ENCODE measurements around the gene NAALAD2. TPM values are rescaled to one million over a fixed set of nuclear protein-coding genes. Genes with fewer than 3 reads are reported as not detected.
"Not testable (repeated sequence)": the region's sequence is repeated elsewhere in the genome, so short reads cannot be mapped to it uniquely, and the experiment has no call there.

Gene NAALAD2
- total RNA-seq, 2 donors from 2014 or later: not detected

- DNase-seq (no peak), ATAC-seq (peak; percentile 75)
- Mint-ChIP-seq H3K27ac (peak overlapping the region; percentile 60), H3K27me3 (no peaks in the 10 kb centered on the region), H3K36me3 (ENCODE audit: low read depth) (peaks cover 19% of the 10 kb centered on the region), H3K4me3 (no peak overlapping the region), H3K4me1 (peaks cover 22% of the 10 kb centered on the region)
- no peaks in the 10 kb centered on the region for H3K9me3 ChIP-seq (ENCODE audit: control insufficient read depth, low read length, poor library complexity, severe bottlenecking)
Observed at GRCh38 chr11:90204832-90205646, 70.6 kb downstream of the NAALAD2 start.

- H3K36me3 Mint-ChIP-seq (ENCODE audit: low read depth): peaks cover 17% of the 10 kb centered on the region
- H3K27ac Mint-ChIP-seq: peak overlapping the region; percentile 75
- not testable (repeated sequence) for ATAC-seq; DNase-seq; H3K9me3 ChIP-seq (ENCODE audit: control insufficient read depth, low read length, poor library complexity, severe bottlenecking); H3K4me3 Mint-ChIP-seq; H3K27me3 Mint-ChIP-seq
- H3K4me1 Mint-ChIP-seq: peaks cover 20% of the 10 kb centered on the region
Observed at GRCh38 chr11:90207992-90208391, 73.5 kb downstream of the NAALAD2 start.

- H3K36me3 Mint-ChIP-seq (ENCODE audit: low read depth): peaks cover 17% of the 10 kb centered on the region
Observed at GRCh38 chr11:90208857-90209256, 74.4 kb downstream of the NAALAD2 start.

GRCh38 chr11:90213322-90213721 lies 78.9 kb downstream of the NAALAD2 start:
- Mint-ChIP-seq H3K4me1 (peaks cover 25% of the 10 kb centered on the region), H3K27me3 (no peaks in the 10 kb centered on the region), H3K4me3 (no peak overlapping the region), H3K27ac (no peak overlapping the region), H3K36me3 (ENCODE audit: low read depth) (peaks cover 19% of the 10 kb centered on the region)
- ATAC-seq (no peak), DNase-seq (no peak)
- no peaks in the 10 kb centered on the region for H3K9me3 ChIP-seq (ENCODE audit: control insufficient read depth, low read length, poor library complexity, severe bottlenecking)

More at GRCh38 chr11:90208857-90209256, 74.4 kb downstream of the NAALAD2 start:
- H3K27ac Mint-ChIP-seq: peak overlapping the region; percentile 75
- ATAC-seq: no peak
- no peaks in the 10 kb centered on the region for H3K27me3 Mint-ChIP-seq
- peaks cover 23% of the 10 kb centered on the region for H3K4me1 Mint-ChIP-seq
- peak overlapping the region; percentile 28 for H3K4me3 Mint-ChIP-seq
- no peak for DNase-seq
- H3K9me3 ChIP-seq (ENCODE audit: control insufficient read depth, low read length, poor library complexity, severe bottlenecking): no peaks in the 10 kb centered on the region

- peak overlapping the region; percentile 79 for H3K27ac Mint-ChIP-seq
- ATAC-seq: no peak
- peak overlapping the region; percentile 21 for H3K4me3 Mint-ChIP-seq
- peaks cover 7% of the 10 kb centered on the region for H3K36me3 Mint-ChIP-seq (ENCODE audit: low read depth)
- no peak for DNase-seq
- no peaks in the 10 kb centered on the region for H3K9me3 ChIP-seq (ENCODE audit: control insufficient read depth, low read length, poor library complexity, severe bottlenecking)
- H3K27me3 Mint-ChIP-seq: no peaks in the 10 kb centered on the region
- peaks cover 35% of the 10 kb centered on the region for H3K4me1 Mint-ChIP-seq
Observed at GRCh38 chr11:90216611-90217010, 82.1 kb downstream of the NAALAD2 start.

- Mint-ChIP-seq H3K4me1 (peaks cover 38% of the 10 kb centered on the region), H3K36me3 (ENCODE audit: low read depth) (peaks cover 12% of the 10 kb centered on the region), H3K4me3 (no peak overlapping the region), H3K27ac (no peak overlapping the region), H3K27me3 (no peaks in the 10 kb centered on the region)
- no peak for ATAC-seq
- no peak for DNase-seq
- no peaks in the 10 kb centered on the region for H3K9me3 ChIP-seq (ENCODE audit: control insufficient read depth, low read length, poor library complexity, severe bottlenecking)
Observed at GRCh38 chr11:90218606-90219005, 84.1 kb downstream of the NAALAD2 start.

GRCh38 chr11:90219438-90219837 lies 85.0 kb downstream of the NAALAD2 start:
- DNase-seq: no peak
- H3K27ac Mint-ChIP-seq: peak overlapping the region; percentile 2
- H3K36me3 Mint-ChIP-seq (ENCODE audit: low read depth): peaks cover 12% of the 10 kb centered on the region
- no peak overlapping the region for H3K4me3 Mint-ChIP-seq
- H3K27me3 Mint-ChIP-seq: no peaks in the 10 kb centered on the region
- no peak for ATAC-seq
- no peaks in the 10 kb centered on the region for H3K9me3 ChIP-seq (ENCODE audit: control insufficient read depth, low read length, poor library complexity, severe bottlenecking)
- H3K4me1 Mint-ChIP-seq: peaks cover 41% of the 10 kb centered on the region

GRCh38 chr11:90220391-90220790 lies 85.9 kb downstream of the NAALAD2 start:
- Mint-ChIP-seq H3K36me3 (ENCODE audit: low read depth) (peaks cover 12% of the 10 kb centered on the region), H3K27me3 (no peaks in the 10 kb centered on the region), H3K27ac (peak overlapping the region; percentile 93), H3K4me3 (peak overlapping the region; percentile 67), H3K4me1 (peaks cover 41% of the 10 kb centered on the region)
- DNase-seq: no peak
- H3K9me3 ChIP-seq (ENCODE audit: control insufficient read depth, low read length, poor library complexity, severe bottlenecking): no peaks in the 10 kb centered on the region
- no peak for ATAC-seq

GRCh38 chr11:90221803-90222458 lies 87.5 kb downstream of the NAALAD2 start:
- H3K9me3 ChIP-seq (ENCODE audit: control insufficient read depth, low read length, poor library complexity, severe bottlenecking): no peaks in the 10 kb centered on the region
- H3K4me1 Mint-ChIP-seq: peaks cover 37% of the 10 kb centered on the region
- peak overlapping the region; percentile 93 for H3K27ac Mint-ChIP-seq
- H3K36me3 Mint-ChIP-seq (ENCODE audit: low read depth): peaks cover 7% of the 10 kb centered on the region
- peak overlapping the region; percentile 98 for H3K4me3 Mint-ChIP-seq
- DNase-seq (no peak), ATAC-seq (no peak)
- H3K27me3 Mint-ChIP-seq: no peaks in the 10 kb centered on the region

GRCh38 chr11:90222459-90223247 lies 88.2 kb downstream of the NAALAD2 start, which contains the start of gene CHORDC1:
Gene CHORDC1, minus strand, starts transcription at chr11:90223049. Its CDS starts 95 bp downstream, at chr11:90222954.
- peak within 1 kb of the TSS; percentile 98 for H3K4me3 Mint-ChIP-seq
- H3K27me3 Mint-ChIP-seq: no peaks in the 10 kb centered on the region
- ATAC-seq: peak; percentile 88
- H3K4me1 Mint-ChIP-seq: peaks cover 37% of the 10 kb centered on the region
- H3K36me3 Mint-ChIP-seq (ENCODE audit: low read depth): peaks cover 7% of the 10 kb centered on the region
- H3K9me3 ChIP-seq (ENCODE audit: control insufficient read depth, low read length, poor library complexity, severe bottlenecking): no peaks in the 10 kb centered on the region
- DNase-seq: peak; percentile 84 to 85 (median 85)
- H3K27ac Mint-ChIP-seq: peak within 1 kb of the TSS; percentile 93

GRCh38 chr11:90223248-90223585 lies 88.8 kb downstream of the NAALAD2 start:
- H3K4me3 Mint-ChIP-seq: peak overlapping the region; percentile 98
- DNase-seq: no peak
- peaks cover 37% of the 10 kb centered on the region for H3K4me1 Mint-ChIP-seq
- H3K9me3 ChIP-seq (ENCODE audit: control insufficient read depth, low read length, poor library complexity, severe bottlenecking): no peaks in the 10 kb centered on the region
- peaks cover 7% of the 10 kb centered on the region for H3K36me3 Mint-ChIP-seq (ENCODE audit: low read depth)
- no peaks in the 10 kb centered on the region for H3K27me3 Mint-ChIP-seq
- H3K27ac Mint-ChIP-seq: peak overlapping the region; percentile 93
- peak; percentile 73 for ATAC-seq

- Mint-ChIP-seq H3K4me1 (peaks cover 7% of the 10 kb centered on the region), H3K27ac (no peak overlapping the region), H3K27me3 (no peaks in the 10 kb centered on the region), H3K4me3 (no peak overlapping the region), H3K36me3 (ENCODE audit: low read depth) (no peaks in the 10 kb centered on the region)
- H3K9me3 ChIP-seq (ENCODE audit: control insufficient read depth, low read length, poor library complexity, severe bottlenecking): no peaks in the 10 kb centered on the region
- DNase-seq (no peak), ATAC-seq (no peak)
Observed at GRCh38 chr11:90228056-90228455, 93.6 kb downstream of the NAALAD2 start.

GRCh38 chr11:90229791-90230190 lies 95.3 kb downstream of the NAALAD2 start:
- ATAC-seq (no peak), DNase-seq (no peak)
- Mint-ChIP-seq H3K4me1 (peaks cover 2% of the 10 kb centered on the region), H3K27me3 (no peaks in the 10 kb centered on the region), H3K36me3 (ENCODE audit: low read depth) (no peaks in the 10 kb centered on the region), H3K4me3 (no peak overlapping the region), H3K27ac (no peak overlapping the region)
- no peaks in the 10 kb centered on the region for H3K9me3 ChIP-seq (ENCODE audit: control insufficient read depth, low read length, poor library complexity, severe bottlenecking)

All from T-helper 17 cell (primary cell).